ENCODE results near the gene BPIFB3.
A peak's percentile ranks its signal among the peaks of the same experiment; 100 is the strongest.

GRCh38 chr20:33005132-33005566, 48.6 kb upstream of the BPIFB3 start:
- TF ChIP-seq CTCF (IDR thresholded peaks at IDR 0.05) (peak in 7 of 12 donors; percentile 13 to 55 (median 22)), POLR2A (IDR thresholded peaks at IDR 0.05) (no peak)

All from heart left ventricle (tissue), 13 donors.